AG09309 (cell line): ENCODE data around the gene TMEM187.

Experiments used
- DNase-seq: peaks from one replicate; pipeline ENCODE4 v3.0.0-alpha.2; 2010; ENCODE audit warnings: low read depth
- H3K4me3 ChIP-seq: 2 replicates; pipeline ENCODE4 v1.5.1; 2011; ENCODE audit warnings: mild to moderate bottlenecking, low read depth, low read length, moderate library complexity; ENCODE audit not compliant: control insufficient read depth
- TF ChIP-seq, protein P1 (sequence below): IDR thresholded peaks from 2 replicates; pipeline ENCODE4 v1.5.1; 2011; ENCODE audit warnings: mild to moderate bottlenecking, low read depth, low read length, inconsistent platforms; ENCODE audit not compliant: insufficient read depth, control insufficient read depth; ENCODE audit errors: missing control alignments

TMEM187 gene

DNA sequence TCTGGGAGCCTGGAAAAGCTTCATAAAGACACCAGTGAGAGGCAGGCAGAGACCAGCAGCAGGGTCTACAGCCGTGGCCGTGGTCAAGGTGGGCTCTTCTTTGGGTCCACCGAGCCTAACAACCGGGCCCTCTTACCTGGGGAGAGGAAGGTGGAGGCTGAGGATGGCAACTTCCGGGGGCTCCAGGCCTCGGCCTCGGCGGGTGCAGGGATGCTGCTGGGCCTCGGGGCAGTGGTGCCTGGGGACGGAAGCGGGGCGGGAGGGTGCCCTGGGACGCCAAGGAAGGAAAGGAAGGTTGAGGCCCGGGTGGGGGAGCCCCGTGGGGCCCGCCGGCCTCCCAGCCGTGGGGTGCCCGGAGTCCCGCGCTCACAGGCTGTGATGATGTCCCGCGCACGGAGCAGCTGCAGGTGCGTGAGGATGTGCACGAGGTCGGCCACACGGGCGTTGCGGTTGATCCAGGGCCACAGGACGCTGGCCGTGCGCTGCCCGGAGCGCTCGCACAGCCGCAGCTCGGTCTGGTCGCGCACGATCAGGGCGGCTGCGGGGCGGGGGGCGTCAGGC lies 46.6 kb downstream of the TMEM187 start:
- DNase-seq = no peak
- peak overlapping the region; percentile 44 for H3K4me3 ChIP-seq
- TF ChIP-seq, protein P1, sequence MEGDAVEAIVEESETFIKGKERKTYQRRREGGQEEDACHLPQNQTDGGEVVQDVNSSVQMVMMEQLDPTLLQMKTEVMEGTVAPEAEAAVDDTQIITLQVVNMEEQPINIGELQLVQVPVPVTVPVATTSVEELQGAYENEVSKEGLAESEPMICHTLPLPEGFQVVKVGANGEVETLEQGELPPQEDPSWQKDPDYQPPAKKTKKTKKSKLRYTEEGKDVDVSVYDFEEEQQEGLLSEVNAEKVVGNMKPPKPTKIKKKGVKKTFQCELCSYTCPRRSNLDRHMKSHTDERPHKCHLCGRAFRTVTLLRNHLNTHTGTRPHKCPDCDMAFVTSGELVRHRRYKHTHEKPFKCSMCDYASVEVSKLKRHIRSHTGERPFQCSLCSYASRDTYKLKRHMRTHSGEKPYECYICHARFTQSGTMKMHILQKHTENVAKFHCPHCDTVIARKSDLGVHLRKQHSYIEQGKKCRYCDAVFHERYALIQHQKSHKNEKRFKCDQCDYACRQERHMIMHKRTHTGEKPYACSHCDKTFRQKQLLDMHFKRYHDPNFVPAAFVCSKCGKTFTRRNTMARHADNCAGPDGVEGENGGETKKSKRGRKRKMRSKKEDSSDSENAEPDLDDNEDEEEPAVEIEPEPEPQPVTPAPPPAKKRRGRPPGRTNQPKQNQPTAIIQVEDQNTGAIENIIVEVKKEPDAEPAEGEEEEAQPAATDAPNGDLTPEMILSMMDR = no peak

DNA sequence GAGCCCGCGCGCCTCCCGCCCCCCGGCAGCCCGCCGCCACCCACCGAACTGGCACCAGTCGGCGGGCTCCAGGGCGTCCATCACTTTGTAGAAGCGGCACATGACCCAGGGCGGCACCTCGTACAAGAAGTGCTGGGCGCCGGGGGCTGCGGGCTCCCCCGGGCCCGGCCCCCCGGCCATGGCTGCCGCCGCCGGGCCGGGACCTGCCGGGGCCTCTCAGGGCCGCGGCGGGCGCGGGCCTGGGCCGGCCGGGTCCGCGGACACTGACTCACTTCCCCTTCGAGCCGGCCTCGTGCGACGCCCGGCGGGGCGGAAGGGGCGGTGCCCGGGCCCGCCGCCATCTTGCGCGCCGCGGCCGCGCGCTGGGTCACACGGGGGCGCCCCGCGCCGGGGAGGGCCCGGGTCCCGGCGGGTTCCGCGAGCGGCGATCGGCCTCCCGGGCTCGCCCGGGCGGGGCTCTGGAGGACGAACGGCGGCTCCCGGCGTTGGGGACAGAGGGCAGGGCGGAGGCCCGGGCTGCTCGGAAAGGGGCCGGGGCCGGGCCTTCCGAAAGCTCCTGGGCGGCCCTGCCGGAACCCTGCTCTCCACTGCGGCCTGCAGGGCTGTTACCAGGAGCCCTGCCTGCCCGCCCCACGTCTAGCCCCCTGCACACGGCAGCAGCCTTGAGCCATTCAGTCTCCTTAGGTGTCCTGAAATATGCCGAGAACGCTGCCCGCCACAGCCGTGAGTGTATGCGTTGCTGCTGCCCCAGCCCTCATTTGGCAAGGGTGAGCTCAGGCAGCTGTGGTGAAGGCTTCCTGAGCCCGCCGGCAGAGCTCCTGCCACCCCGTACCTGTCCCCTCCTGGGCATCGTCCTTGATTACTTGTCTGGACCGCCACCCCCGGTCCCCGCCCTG lies 47.3 kb downstream of the TMEM187 start, which contains the start of gene IRAK1:
Gene IRAK1, minus strand, starts transcription at position 270 of the 896 bp plus-strand sequence. Its CDS starts 90 bp downstream, at position 180.
- no peak for DNase-seq
- TF ChIP-seq, protein P1 = no peak
- peak within 1 kb of the TSS; percentile 46 for H3K4me3 ChIP-seq

DNA sequence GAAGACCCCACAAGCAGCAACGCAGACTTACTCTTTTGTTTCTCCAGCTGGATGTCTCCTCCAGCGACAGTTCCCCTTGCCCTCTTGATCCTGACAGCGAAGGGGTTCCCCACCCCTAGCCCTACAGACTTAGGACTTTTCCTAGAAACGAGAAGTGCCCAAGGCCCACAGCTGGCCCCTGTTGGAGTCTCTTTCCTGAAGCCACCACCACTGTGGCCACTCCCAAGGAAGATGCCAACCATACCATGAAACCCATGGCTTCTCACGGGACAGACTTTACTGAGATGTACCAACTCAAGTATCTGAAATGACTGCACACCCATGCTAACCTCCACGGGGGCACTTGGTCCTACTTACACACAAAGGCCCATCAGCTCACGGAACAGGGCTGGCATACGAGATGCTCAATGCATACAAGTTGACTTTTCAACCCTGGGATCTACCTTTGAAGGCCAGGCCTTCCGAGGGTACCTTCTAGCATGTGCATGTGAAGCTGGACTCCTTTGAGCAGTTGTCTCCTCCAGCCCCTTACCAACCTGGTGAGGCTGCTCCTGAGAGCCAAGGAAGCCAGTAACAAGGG lies 48.1 kb downstream of the TMEM187 start:
- H3K4me3 ChIP-seq = peak overlapping the region; percentile 46
- no peak for DNase-seq
- TF ChIP-seq, protein P1 = no peak

DNA sequence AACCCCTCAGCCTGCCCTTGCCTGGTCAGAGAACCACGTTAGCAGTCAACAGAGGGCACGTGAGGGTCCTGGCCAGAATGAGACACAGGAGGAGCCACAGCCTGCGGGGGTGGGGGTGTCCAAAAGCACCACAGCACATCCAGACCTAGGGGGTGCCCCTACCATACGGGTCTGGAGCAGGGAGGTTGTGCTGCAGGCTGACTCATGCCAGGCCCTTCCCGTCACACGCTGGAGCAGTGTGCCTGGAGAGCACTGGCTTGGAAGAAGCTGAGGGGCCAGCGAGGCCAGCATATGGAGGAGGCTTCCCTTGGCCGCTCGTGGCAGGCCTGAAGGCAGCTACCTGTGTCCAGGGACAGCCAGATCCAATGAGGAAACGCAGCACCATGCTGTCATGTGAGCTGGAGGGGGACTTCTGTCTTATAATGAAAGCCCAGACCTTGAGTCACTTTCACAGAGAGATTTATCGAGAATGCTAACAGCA lies 48.6 kb downstream of the TMEM187 start:
- peak; percentile 20 for DNase-seq
- TF ChIP-seq, protein P1 = no peak
- no peak overlapping the region for H3K4me3 ChIP-seq

DNA sequence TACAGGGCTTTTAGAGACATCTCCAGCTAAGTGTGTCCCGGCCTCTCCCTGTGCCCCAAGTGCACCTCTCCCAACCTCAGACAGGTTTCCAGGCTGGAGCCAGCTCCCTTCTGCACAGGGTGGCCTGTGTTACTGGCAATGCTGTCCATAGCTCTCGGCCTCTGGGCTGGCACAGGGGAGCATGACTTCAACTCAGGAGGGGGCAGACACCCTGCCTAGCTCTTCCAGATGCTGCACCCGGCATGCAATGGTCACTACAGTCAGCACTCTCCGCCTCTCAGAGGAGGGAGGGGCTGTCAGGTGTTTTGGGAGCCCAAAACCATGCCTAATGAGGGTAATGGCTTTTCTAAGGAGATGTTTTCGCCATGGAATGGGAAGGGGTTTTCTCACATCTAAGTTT lies 49.6 kb downstream of the TMEM187 start:
- H3K4me3 ChIP-seq = no peak overlapping the region
- DNase-seq = no peak
- TF ChIP-seq, protein P1 = no peak

DNA sequence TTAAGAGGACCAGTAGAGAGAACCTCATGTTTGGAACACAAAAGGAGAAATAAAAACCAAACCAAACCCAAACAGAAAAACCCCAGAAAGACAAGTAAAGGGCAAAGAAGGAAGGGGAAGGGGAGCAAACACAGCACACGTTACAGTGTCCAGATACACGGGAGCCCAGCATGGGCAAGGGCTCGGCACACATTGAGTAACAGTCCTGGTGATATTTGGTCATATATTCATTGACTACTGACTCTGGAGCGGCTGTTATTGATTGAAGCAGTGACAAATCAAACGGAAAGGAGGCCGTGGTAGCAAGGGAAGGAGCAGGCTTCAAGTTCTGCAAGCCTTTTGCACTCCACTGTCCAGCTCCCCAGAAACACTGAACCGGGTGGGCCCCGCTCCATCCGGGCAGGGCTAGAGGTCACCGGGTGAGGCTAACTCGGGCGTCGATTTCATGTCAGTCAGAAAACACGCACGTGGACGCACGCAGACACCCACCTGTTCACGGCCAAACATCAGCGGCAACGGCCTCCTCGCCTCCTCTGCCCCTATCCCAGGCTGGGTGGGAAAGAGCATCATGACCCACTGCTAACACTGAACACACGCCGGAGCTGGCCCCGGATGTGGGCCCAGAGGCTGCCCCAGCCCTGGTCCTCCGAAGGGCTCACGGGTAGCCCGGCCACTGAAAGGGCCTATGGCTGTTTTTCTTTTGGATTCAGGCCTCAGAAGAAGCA lies 50.9 kb downstream of the TMEM187 start:
- TF ChIP-seq, protein P1 = no peak
- no peak overlapping the region for H3K4me3 ChIP-seq
- no peak for DNase-seq
